H9 (cell line): ENCODE results near the gene RETN. TPM values are rescaled to one million over a fixed set of nuclear protein-coding genes. Genes with fewer than 3 reads are reported as not detected.

Experiments used
- DNase-seq: peaks from one replicate; pipeline ENCODE4 v3.0.0-alpha.2; 2017
- H2AFZ ChIP-seq: one replicate; pipeline ENCODE4 v1.6.1; 2013; ENCODE audit warnings: mild to moderate bottlenecking, low read length, control low read depth, moderate library complexity
- H2AK5ac ChIP-seq: 2 replicates; pipeline ENCODE4 v1.6.1; 2013; ENCODE audit warnings: low read length, control low read depth, mixed read lengths; ENCODE audit not compliant: insufficient read length
- H2BK120ac ChIP-seq: one replicate; pipeline ENCODE4 v1.6.1; 2013; ENCODE audit warnings: low read depth, mild to moderate bottlenecking, low read length, control low read depth, inconsistent platforms; ENCODE audit not compliant: poor library complexity, severe bottlenecking
- H2BK12ac ChIP-seq: 2 replicates; pipeline ENCODE4 v1.6.1; 2013; ENCODE audit warnings: low read length, control low read depth, mixed read lengths, low read depth; ENCODE audit not compliant: insufficient read length
- H2BK15ac ChIP-seq: 2 replicates; pipeline ENCODE4 v1.6.1; 2013; ENCODE audit warnings: low read depth, low read length, control low read depth
- H2BK20ac ChIP-seq: one replicate; pipeline ENCODE4 v1.6.1; 2013; ENCODE audit warnings: low read depth, mild to moderate bottlenecking, low read length, control low read depth, inconsistent platforms; ENCODE audit not compliant: poor library complexity, severe bottlenecking
- H2BK5ac ChIP-seq: 2 replicates; pipeline ENCODE4 v1.6.1; 2013; ENCODE audit warnings: low read length, control low read depth, mixed read lengths; ENCODE audit not compliant: insufficient read length
- H3K14ac ChIP-seq: 2 replicates; pipeline ENCODE4 v1.6.1; 2013; ENCODE audit warnings: low read length, control low read depth; ENCODE audit not compliant: insufficient read depth
- H3K18ac ChIP-seq: 2 replicates; pipeline ENCODE4 v1.6.1; 2013; ENCODE audit warnings: low read depth, mild to moderate bottlenecking, mixed read lengths, low read length, control low read depth; ENCODE audit not compliant: insufficient read length
- H3K23ac ChIP-seq: 2 replicates; pipeline ENCODE4 v1.6.1; 2013; ENCODE audit warnings: low read length, control low read depth, mixed read lengths, low read depth; ENCODE audit not compliant: insufficient read length
- H3K23me2 ChIP-seq: 2 replicates; pipeline ENCODE4 v1.6.1; 2013; ENCODE audit warnings: low read depth, mild to moderate bottlenecking, mixed read lengths, low read length, control low read depth; ENCODE audit not compliant: insufficient read length, poor library complexity, severe bottlenecking
- H3K27ac ChIP-seq: 2 replicates; pipeline ENCODE4 v1.5.1; 2013; ENCODE audit warnings: low read length, control low read depth, mixed read lengths, low read depth; ENCODE audit not compliant: insufficient read length
- H3K27me3 ChIP-seq: 2 replicates; pipeline ENCODE4 v1.6.1; 2013; ENCODE audit warnings: low read length, control low read depth, inconsistent platforms; ENCODE audit not compliant: insufficient read depth
- H3K4ac ChIP-seq: 2 replicates; pipeline ENCODE4 v1.6.1; 2013; ENCODE audit warnings: low read depth, mild to moderate bottlenecking, control low read depth, inconsistent platforms, low read length, moderate library complexity
- H3K4me1 ChIP-seq: 2 replicates; pipeline ENCODE4 v1.6.1; 2013; ENCODE audit warnings: low read length, control low read depth, inconsistent platforms; ENCODE audit not compliant: insufficient read depth
- H3K4me2 ChIP-seq: 2 replicates; pipeline ENCODE4 v1.6.1; 2013; ENCODE audit warnings: low read length, control low read depth, mixed read lengths; ENCODE audit not compliant: insufficient read length, insufficient read depth
- H3K56ac ChIP-seq: 2 replicates; pipeline ENCODE4 v1.6.1; 2013; ENCODE audit warnings: low read depth, mild to moderate bottlenecking, mixed read lengths, low read length, control low read depth; ENCODE audit not compliant: insufficient read length
- H3K79me1 ChIP-seq: 2 replicates; pipeline ENCODE4 v1.6.1; 2013; ENCODE audit warnings: low read depth, mild to moderate bottlenecking, moderate library complexity, low read length, control low read depth, inconsistent platforms; ENCODE audit not compliant: insufficient read depth, poor library complexity, severe bottlenecking
- H3K79me2 ChIP-seq: 2 replicates; pipeline ENCODE4 v1.6.1; 2013; ENCODE audit warnings: low read length, control low read depth, inconsistent platforms; ENCODE audit not compliant: insufficient read depth
- H3K9ac ChIP-seq: 2 replicates; pipeline ENCODE4 v1.6.1; 2013; ENCODE audit warnings: low read length, control low read depth, mixed read lengths; ENCODE audit not compliant: insufficient read length; ENCODE audit errors: extremely low read depth
- H3K9me3 ChIP-seq: one replicate; pipeline ENCODE4 v1.6.1; 2013; ENCODE audit warnings: low read depth, low read length, inconsistent platforms; ENCODE audit not compliant: control insufficient read depth
- H3T11ph ChIP-seq: one replicate; pipeline ENCODE4 v1.6.1; 2013; ENCODE audit warnings: mild to moderate bottlenecking, low read length, control low read depth, inconsistent platforms
- H4K20me1 ChIP-seq: one replicate; pipeline ENCODE4 v1.6.1; 2013; ENCODE audit not compliant: control insufficient read depth, insufficient read length, insufficient read depth
- H4K5ac ChIP-seq: 2 replicates; pipeline ENCODE4 v1.6.1; 2013; ENCODE audit warnings: low read depth, mild to moderate bottlenecking, mixed read lengths, low read length, control low read depth; ENCODE audit not compliant: insufficient read length
- H4K8ac ChIP-seq: replicated peaks from 2 replicates; pipeline ENCODE4 v1.6.1; 2013; ENCODE audit warnings: low read length, control low read depth, mixed read lengths, low read depth; ENCODE audit not compliant: insufficient read length
- H4K91ac ChIP-seq: 2 replicates; pipeline ENCODE4 v1.6.1; 2013; ENCODE audit warnings: low read depth, mild to moderate bottlenecking, moderate library complexity, mixed read lengths, low read length, control low read depth; ENCODE audit not compliant: insufficient read length
- H3K27ac Mint-ChIP-seq, 3 experiments: 2 replicates in 2 of 3; 3 replicates in 1 of 3; pipeline ENCODE4 v1.8.0; 2020 to 2021; ENCODE audit warnings: mixed read lengths in 3 of 3, mild to moderate bottlenecking in 1 of 3, moderate library complexity in 1 of 3
- H3K27me3 Mint-ChIP-seq: 2 replicates; pipeline ENCODE4 v1.8.0; 2021; ENCODE audit warnings: low read depth, mild to moderate bottlenecking, moderate library complexity, mixed read lengths
- H3K36me3 Mint-ChIP-seq, 3 experiments: 2 replicates in 2 of 3; 3 replicates in 1 of 3; pipeline ENCODE4 v1.8.0; 2020 to 2021; ENCODE audit warnings: low read depth in 3 of 3, mixed read lengths in 3 of 3; ENCODE audit not compliant: insufficient read depth in 1 of 3
- H3K4me1 Mint-ChIP-seq, 2 experiments: 2 replicates each; pipeline ENCODE4 v1.8.0; 2020; ENCODE audit warnings: mixed read lengths in 2 of 2
- H3K4me3 Mint-ChIP-seq, 2 experiments: 2 replicates in 1 of 2; 3 replicates in 1 of 2; pipeline ENCODE4 v1.8.0; 2020 to 2021; ENCODE audit warnings: mild to moderate bottlenecking in 2 of 2, mixed read lengths in 2 of 2, moderate library complexity in 1 of 2
- H3K9me3 Mint-ChIP-seq, 2 experiments: 2 replicates in 1 of 2; 3 replicates in 1 of 2; pipeline ENCODE4 v1.8.0; 2020; ENCODE audit warnings: mild to moderate bottlenecking in 2 of 2, mixed read lengths in 2 of 2, moderate library complexity in 1 of 2
- WGBS: extraction: QIAGEN DNeasy Blood & Tissue Kit; methylation state at CpG from one replicate; pipeline ENCODE4 v1.1.7; 2013; ENCODE audit warnings: missing lambda C conversion rate, low lambda C conversion rate, mixed read lengths; ENCODE audit not compliant: insufficient read length; ENCODE audit errors: extremely low coverage; 5-methylcytosine and 5-hydroxymethylcytosine counted together
- total RNA-seq: library from RNA; stranded (reverse); gene quantifications from 2 replicates; pipeline ENCODE4 v1.2.1, GENCODE V29; 2021
- TF ChIP-seq, protein P1 (sequence below): fragments of 200-600 bp; sonication (generic); conservative IDR thresholded peaks from 3 replicates; pipeline ENCODE4 v1.8.0; 2021; ENCODE audit warnings: antibody characterized with exemption, mild to moderate bottlenecking

RETN gene
- total RNA-seq, 1 experiment from 2014 or later = not detected

DNA sequence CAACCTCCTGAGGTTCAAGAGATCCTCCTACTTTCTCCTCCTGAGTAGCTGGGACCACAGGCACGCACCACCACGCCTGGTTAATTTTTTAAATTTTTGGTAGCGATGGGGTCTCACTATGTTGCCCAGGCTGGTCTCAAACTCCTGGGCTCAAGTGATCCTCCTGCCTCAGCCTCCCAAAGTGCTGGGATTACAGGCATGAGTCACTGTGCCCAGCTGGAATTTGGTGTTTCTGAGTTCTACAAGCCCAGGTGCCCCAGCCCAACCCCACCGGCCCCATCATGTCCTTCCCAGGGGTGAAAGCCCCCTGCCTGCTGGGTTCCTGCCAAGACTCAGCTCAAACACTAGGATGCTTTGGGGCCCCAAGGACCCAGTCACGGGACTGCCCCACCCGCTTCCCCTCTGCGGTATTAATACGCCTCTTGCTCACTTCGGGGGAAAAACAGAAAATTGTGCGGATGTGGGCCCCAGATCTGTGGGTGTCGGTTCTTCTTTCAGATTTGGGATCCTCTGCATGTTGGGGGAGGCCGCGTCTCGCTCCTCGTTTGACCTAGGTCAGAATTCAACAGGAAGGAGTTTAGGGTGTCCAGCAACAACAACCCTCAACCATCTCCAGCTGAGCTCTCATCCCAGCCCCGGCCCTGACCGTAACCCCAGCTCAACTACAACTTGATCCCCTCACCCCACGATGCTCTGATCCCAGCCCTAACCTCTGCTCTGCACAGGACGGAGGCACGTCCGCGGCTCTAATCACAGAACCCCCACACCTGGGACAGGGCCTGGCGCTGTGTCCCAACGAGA lies 36.7 kb downstream of the RETN start:
- H2BK5ac ChIP-seq = no peak overlapping the region
- H3K27me3 Mint-ChIP-seq = peaks cover 37% of the 10 kb centered on the region
- no peak overlapping the region for H3K27ac ChIP-seq

More for the DNA sequence above, 36.7 kb downstream of the RETN start:
- Histone ChIP-seq H2AFZ (no peak overlapping the region), H2AK5ac (no peak overlapping the region), H3K4ac (no peak overlapping the region), H2BK15ac (no peak overlapping the region), H3K56ac (no peak overlapping the region), H3K18ac (no peak overlapping the region), H4K20me1 (no peaks in the 10 kb centered on the region), H2BK120ac (no peak overlapping the region), H2BK12ac (no peak overlapping the region), H3K9me3 (no peaks in the 10 kb centered on the region), H2BK20ac (no peak overlapping the region), H3K14ac (no peak overlapping the region), H3K79me2 (no peaks in the 10 kb centered on the region), H3K4me2 (no peak overlapping the region), H3K4me1 (no peaks in the 10 kb centered on the region), H3K23ac (no peak overlapping the region), H3T11ph (no peak overlapping the region), H4K91ac (no peak overlapping the region), H4K5ac (no peak overlapping the region), H3K9ac (no peak overlapping the region), H3K23me2 (no peaks in the 10 kb centered on the region), H4K8ac (no peak overlapping the region), H3K27me3 (no peaks in the 10 kb centered on the region), H3K79me1 (no peaks in the 10 kb centered on the region)
- Mint-ChIP-seq H3K4me1 (peaks cover 2 to 8% of the 10 kb centered on the region in 2 experiments), H3K9me3 (no peaks in the 10 kb centered on the region), H3K4me3 (no peak overlapping the region), H3K27ac (no peak overlapping the region; a peak in 1 of 7 replicates), H3K36me3 (no peaks in the 10 kb centered on the region)
- WGBS = no CpG with 5 or more reads among the region's 24 CpGs
- no peak for DNase-seq
- TF ChIP-seq, protein P1, sequence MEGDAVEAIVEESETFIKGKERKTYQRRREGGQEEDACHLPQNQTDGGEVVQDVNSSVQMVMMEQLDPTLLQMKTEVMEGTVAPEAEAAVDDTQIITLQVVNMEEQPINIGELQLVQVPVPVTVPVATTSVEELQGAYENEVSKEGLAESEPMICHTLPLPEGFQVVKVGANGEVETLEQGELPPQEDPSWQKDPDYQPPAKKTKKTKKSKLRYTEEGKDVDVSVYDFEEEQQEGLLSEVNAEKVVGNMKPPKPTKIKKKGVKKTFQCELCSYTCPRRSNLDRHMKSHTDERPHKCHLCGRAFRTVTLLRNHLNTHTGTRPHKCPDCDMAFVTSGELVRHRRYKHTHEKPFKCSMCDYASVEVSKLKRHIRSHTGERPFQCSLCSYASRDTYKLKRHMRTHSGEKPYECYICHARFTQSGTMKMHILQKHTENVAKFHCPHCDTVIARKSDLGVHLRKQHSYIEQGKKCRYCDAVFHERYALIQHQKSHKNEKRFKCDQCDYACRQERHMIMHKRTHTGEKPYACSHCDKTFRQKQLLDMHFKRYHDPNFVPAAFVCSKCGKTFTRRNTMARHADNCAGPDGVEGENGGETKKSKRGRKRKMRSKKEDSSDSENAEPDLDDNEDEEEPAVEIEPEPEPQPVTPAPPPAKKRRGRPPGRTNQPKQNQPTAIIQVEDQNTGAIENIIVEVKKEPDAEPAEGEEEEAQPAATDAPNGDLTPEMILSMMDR = no peak
